Endometrium (tissue), 2 donors: ENCODE measurements around the gene KRT77.
"Not testable (repeated sequence)": the region's sequence is repeated elsewhere in the genome, so short reads cannot be mapped to it uniquely, and the experiment has no call there.

Source experiments
- FAIRE-seq: peaks from 2 replicates; lab custom pipeline; 2012; peaks lifted over from hg19 to GRCh38; lab: Jason Lieb, UNC
- donor health status: control.
- donor health status: control.

KRT77 gene

DNA sequence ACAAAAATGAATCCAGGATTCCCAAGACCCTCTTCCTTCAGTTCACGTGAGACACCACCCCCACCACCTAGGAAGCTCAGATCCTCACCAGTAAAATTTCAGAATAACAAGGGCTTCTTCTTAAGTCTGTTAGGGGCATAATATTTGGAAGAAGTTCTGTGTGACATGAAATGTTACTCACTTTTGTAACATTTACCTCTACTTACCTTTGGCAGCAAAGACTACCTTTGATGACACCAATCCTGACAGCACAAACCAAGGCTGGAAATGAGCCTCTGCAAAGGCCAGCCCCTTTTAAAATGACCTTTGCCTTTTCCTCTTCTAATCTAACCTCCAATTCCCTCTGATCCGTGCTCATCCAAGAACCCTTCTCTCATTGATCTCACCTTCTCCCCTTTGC is 19.4 kb upstream of the KRT77 start:
- no peak for FAIRE-seq

DNA sequence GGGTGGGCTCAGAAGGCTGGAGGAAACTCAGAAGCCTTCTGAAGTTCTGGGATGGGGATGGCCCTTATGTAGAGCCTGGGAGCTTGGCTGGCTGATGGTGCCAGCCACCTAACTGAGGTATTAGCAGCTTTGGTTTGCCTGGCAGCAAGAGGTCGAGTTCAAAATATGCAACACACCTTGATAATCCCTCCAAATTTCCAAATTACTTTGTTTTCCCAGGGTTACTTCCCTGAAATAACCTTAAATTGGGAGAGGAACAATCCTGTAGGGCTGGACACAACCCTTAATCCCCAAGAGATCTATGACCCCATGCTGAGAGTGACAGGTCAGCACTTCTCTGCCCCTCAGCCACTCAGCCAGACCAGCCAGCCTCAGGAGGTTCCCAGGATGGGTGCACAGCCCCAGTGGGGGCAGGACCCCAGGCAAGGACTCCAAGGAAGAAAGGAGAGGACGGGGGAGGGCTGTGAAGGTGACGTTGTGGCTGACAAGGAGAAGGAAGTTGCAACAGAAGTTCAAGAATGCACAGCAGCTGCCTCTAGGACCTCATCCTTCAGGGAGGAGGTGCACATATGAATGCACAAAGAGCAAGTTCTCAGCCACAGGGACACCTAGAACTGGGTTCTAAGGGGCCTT is 18.6 kb upstream of the KRT77 start:
- no peak for FAIRE-seq

DNA sequence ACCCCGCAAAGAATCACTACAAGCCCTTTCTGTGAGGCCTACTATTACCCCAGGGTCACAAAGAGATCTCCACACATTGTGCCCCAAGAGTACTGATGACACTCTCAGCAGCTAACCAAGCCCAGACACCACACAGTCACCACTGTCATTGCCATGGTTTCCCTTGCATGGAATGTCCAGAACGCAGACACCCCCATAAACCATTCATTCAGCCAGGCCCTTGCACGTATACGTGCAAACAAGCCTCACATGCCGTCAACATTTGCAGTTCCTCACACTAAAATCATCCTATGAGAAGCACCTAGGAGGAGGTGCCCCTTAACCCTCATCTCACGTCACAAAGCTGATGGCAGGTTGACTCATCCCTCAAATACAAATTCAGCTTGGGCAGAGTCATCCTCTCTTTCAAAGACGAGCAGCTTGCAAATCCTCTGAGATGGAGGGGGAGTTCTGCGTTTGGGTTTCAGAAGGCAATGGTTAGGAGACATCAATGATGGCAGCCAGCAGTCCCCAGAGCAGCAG is 17.1 kb upstream of the KRT77 start:
- FAIRE-seq = no peak

DNA sequence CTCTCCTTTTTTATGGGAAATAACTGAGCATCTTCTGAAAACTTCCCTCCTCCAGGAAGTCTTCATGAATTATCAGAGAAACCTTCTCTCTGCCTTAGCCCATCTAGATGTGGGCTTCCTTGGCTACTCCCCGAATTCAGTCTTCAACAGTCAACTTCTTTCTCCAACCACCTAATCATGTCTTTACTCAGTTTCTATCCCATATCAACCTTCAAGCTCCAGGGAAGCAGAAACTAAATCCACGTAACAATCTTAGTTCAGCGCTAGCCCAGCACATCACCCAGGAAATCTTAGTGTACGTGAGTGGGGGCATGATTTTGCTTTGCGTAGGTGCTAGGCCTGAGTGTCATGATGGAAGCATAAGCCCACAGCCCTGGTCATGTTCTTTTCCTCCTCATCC is 12.7 kb upstream of the KRT77 start:
- FAIRE-seq = no peak

DNA sequence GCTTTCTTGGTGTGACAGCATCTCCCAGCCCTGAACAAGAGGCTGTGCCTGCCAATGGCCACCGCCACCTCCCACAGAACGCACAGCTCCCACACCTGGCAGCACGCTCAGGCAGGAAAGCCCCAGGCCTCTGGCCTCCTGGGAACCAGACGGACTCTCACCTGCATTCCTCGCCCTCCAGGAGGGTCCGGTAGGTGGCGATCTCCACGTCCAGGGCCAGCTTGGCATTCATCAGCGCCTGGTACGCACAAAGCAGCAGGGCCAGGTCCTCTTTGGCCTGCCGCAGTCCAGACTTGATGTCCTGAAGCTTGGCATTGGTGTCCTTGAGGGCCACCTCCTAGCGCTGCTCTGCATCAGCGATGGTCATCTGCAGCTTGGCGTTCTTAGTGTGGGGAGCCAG is 12.1 kb upstream of the KRT77 start:
- FAIRE-seq = no peak

DNA sequence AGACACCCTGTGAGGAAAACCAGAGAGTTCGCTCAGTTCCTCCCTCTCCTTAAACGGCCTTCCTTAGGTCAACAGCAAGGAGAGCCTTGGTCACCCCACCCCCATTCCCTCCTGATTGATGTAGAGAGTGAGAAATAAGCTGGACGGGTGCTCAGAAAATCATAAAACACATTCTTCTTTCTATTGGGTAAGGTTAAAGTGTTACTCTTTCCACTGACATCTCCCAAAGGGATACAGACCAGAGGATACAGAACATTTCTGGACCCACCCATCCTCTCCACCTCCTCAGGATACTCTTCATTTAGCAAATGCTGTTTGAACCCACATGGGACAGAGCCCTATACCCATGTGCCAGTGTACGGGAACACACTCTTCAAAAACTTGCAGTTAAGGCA is 11.6 kb upstream of the KRT77 start:
- no peak for FAIRE-seq

DNA sequence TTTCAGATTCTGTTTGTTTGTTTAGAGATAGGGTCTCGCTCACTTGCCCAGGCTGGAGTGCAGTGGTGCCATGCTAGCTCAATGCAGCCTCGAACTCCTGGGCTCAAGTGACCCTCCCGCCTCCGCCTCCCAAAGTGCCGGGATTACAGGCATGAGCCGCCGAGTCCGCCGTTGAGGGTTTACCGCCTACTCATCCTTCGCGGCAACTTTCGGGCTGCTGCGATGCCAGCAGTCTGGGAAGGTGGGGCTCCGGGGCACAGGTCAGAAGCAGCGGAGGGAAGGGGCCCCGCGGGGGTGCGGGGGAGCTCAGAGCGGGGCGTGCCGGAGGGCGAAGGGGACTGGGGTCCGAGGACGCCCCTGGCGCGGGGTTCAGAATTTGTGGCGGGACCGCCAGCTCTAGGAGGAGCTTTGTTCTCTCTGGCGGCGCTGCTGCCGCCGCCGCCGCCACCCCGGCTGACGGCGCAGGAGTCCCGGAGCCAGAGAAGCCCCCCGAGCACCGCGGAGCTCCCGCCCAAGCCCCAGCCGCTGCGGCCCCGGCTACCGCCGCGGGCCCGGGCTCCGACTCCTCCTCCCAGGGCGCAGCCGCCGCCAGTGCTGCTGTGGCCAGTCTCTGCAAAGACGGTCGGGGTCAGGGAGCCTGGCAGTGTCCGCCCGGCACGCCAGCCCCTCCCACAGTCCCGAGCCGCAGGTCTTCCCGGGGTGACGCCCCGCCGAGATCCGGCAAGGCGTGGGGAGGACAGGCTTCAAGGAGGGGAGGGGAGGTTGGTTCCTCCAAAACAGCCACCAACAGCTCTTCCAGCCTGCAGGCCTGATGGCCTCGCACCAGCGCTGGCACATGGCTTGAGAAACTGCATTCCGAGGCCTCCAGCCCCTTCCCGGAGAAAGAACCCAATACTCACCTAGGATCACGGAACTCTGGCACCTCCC is 10.9 kb upstream of the KRT77 start:
- FAIRE-seq = no peak

DNA sequence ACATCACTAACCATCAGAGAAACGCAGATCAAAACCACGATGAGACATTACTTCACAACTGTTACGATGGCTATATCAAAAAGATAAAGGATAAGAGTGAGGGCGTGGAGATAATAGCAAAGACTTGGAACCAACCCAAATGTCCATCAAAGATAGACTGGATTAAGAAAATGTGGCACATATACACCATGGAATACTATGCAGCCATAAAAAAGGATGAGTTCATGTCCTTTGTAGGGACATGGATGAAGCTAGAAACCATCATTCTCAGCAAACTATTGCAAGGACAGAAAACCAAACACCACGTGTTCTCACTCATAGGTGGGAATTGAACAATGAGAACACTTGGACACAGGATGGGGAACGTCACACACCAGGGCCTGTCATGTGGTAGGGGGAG is 8.8 kb upstream of the KRT77 start:
- not testable (repeated sequence) for FAIRE-seq

DNA sequence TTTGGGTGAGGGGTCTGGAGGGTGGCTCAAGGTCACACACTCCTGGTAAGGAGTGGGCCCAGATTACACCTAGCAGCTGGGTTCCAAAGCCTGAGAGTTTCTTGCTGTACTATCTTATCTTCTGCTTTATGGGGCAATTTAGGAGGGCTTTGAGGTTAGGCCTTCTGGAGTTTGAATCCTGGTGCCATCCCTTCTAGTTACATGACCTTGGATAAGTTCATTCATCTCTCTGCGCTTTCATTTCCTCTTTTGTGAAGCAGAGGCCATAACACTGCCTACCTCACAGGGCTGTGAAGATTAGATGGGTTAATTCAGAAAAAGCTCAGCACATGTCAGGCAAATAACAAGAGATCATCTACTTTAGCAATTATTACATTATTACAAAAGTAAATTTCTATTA is 7.4 kb upstream of the KRT77 start:
- FAIRE-seq = no peak

DNA sequence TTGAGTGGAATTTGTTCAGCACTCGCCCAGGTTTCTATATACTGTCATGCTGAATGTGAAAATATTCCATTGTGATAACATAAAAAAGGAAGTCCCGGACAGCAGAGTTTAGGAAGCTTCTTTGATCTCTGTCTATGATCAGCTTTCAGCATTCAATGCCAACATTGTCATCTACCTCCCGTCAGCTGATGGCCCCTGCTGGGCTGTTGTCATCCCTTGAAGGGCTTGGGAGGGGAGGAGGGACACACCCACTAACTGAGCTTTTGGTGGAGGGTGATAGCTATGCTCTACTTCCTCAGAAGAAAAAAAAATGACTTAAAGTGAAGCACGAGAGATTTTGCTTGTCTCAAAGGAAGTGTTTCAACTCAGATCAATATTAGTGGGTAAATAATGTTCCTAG is 4.7 kb upstream of the KRT77 start:
- no peak for FAIRE-seq

DNA sequence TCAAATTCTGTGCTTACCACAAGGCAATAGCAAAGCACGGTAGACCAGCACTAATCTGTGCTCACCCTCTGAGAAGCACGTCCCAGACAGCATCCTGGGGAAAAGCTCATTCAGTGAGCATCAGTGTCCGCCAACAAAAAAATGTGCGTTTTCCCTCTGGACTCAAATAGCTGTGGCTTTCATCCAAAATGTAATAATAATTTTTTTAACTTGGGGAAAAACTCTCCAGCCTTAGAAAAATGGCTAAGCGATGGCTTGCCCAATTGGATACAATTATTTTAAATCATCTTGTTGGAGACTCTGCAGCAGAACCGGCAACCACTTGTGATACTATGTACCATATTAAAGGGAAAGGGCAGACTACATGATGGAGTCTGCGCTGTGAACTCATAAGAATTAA is 1.1 kb upstream of the KRT77 start:
- FAIRE-seq = no peak

DNA sequence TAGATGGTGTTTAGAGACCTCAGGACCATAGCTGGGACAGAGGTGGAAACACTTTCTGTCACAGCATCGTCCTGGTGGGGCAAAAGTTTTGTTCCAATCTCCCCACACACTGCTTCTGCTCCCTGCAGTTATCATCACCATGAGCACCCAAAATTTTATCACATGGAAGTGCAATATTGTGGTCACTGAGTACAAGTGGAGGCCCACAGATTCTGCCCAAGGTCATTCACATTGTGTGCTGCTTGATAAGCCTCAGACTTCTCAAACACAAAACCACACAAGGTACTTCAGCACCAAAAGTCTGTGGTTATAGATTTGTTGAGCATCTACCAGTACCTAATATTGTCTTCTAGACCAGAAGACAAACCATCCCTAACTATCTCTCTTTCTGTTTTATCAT is 554 bp upstream of the KRT77 start:
- no peak for FAIRE-seq

DNA sequence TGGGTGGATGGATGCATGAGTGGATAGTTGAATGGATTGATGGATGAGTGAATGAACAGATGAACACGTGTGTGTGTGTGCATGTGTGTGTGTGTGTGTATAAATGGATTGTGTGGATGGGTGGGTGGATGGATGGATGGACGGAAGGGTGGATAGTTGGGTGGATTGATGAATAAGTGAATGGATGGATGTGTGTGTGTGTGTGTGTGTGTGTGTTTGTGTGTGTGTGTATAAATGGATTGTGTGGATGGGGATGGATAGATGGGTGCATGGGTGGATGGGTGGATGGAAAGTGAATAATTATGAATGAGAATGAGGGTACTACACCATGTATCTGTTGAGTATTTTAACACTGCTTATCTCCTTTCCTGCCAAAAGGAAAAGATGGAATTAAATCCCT is 986 bp downstream of the KRT77 start:
- FAIRE-seq = no peak

DNA sequence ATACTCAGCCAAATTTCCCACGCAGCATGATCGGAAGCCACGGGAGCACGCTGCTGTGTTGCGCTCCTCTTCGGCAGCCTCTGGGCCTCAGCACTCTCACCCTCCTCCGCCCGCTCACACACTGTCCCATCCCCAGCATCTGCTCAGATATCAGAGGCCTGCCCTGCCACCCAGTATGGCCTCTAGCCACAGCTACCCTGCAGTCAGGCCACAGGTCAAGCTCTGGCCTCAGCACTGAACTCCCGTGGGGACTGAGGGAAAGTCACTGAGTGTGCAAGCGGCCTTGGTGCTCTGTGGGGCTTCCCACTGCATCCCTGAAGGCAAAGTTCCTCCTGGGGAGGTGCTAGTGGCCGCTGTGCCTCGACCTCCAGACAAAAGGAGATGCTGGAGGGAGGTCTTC is 2.0 kb downstream of the KRT77 start:
- no peak for FAIRE-seq

DNA sequence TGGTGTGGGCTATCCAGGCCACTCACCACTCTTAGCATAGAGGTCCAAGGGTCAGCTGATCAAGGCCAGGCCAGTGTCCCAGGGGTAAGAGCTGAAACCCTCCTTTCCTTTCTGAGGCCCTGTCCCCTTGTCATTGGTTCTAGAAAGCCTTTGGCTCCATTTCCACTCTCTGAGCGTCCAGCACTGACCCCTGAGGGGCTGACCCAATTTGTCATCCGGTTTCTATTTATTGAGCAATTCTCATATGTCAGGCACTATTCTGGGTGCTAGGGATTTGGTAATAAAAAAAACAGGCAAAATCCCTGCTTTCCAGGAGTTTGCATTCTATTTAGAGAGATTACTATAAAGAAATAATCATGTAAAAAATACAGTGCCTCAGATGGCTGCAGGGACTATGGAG is 3.4 kb downstream of the KRT77 start:
- no peak for FAIRE-seq

DNA sequence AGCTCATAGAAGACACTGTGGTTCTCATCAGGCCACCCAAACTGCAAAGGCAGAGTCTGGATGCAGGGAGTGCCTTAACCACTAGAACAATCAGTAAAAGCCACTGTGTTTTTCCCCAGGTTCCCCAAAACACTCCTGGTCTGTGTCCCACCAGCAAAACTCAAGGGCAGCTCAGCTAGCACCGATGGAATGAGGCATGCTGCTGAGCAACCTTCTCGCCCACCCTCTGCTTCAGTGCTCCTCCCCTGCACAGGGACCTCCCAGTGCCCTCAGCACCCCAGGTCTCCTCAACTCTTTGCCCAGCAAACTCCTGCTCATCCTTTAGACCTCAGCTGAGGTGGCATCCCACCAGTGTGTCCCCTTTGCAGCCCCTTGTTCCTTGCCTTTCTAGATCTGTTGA is 4.0 kb downstream of the KRT77 start:
- FAIRE-seq = no peak

DNA sequence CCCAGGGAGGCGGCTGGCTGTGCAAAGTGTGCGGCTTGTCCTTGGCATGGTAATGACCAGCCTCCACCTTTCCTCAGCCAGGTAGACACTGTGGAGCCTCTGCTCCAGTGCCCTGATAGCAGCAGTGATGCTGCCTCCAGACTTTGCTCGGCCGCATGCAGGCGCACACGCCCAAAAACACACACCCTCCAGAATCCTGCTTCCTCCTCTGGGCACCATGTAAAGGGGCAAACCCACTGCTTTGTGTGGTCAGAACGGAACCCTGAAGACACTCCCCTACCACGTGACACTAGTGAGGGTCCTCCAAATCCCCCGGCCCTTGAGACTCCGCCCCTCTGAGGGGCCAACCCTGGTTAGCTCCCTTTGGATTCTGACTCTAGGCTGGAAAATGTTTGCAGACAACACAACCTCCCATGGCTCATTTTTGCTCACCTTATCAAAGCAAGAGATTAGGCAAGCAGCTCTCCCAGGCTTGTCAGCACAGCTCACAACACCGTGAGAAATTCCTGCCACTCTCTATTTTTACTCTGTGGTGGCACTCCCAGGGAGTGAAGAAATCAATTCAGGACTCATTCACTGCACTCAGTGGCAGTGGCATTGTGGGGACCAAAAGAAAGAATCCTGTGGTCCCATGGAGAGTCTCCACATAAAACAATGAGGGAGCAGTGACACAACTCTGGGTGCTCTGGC is 4.5 kb downstream of the KRT77 start:
- no peak for FAIRE-seq

DNA sequence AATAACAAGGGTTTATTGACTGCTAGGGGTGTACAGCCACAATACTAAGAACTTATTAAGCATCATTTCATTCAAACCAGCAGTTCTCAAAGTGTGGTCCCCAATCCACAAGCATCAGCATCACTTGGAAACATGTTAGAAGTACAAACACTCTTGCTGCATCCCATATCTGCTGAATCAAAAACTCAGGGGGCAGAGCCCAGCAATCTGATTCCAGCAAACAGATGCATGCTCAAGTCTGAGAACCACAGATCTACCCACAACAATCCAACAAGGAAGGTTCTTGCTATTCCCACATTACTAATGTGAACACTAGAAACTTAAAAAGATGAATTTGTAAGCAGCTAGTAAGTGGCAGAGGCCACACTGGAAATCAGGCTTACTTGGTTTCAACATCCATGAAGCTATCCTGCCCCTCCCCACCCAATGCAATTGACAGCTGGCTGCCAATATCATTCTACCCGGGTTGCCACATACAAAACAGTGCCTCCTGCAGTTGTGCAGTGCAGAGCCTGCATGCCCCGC is 6.2 kb downstream of the KRT77 start:
- no peak for FAIRE-seq

DNA sequence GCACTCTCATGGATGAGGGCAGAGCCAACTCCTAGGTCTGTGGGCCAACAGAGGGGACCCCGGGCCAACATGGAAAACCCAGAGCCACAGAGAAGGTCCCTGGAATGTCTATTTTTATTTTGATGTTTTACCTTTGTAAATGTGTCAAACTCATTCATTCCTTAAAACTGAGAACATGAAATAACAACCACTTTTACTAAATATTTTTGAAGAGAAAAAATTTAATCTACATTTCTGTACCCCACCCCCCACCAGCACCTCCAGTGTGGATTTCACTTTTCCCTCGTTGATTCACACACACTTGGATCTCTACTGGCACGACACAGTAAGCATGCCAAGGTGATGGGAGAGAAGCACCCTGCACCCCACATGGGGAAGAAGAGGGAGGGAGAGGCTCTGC is 6.7 kb downstream of the KRT77 start:
- no peak for FAIRE-seq

DNA sequence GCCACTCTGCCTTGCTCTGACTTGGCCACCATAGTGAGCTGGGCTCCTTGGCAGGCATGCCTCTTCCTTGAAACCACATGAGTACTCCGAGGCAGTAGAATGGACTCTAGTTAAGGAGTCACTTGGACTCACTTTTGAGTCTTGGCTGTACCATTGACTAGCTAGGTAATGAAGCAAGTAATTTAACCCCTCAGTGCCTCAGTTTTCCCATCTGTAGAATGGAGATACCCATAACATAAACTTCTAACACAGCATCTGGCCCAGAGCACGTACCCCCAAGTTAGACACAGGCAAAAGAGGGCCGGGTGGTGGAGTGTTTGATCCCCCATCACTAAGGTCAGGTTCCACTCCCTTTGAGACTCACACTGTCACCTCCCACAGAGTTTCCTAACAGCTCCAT is 8.3 kb downstream of the KRT77 start:
- FAIRE-seq = no peak

DNA sequence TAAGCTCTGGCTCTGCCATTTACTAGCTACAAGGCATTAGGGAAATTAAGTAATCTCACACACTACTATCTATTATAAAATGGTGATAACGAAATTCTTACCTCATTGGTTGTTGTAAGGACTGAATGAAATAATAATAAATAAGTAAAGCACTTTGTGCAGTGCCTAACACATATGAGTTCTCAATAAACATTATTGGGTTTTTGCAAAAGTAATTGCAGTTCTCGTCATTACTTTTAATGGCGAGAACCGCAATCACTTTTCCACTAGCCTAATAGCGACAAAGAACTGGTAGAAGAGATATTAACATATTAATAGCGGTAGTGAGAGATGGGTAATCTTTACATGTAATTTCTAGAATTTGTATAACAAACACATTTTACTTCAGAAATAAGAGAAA is 9.2 kb downstream of the KRT77 start:
- no peak for FAIRE-seq

DNA sequence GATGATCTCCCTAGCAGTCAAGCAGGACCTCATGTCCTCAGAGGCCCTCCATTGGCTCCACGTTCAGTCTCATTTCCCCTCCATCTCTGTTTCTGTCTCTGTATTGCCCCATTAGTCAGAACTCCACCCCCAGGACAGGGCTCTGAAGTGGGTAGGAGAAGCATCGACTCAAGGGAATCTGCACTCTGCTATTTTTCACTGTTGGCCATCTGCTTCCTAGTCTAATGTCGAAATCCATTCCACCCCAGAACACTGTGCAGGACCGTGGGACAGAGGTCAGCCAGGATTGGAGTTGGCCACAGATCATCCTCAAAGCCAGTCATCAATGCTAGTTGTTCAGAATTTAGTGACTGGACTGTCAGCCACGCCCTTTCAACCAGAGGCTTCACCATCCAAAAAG is 10.1 kb downstream of the KRT77 start:
- FAIRE-seq = no peak

DNA sequence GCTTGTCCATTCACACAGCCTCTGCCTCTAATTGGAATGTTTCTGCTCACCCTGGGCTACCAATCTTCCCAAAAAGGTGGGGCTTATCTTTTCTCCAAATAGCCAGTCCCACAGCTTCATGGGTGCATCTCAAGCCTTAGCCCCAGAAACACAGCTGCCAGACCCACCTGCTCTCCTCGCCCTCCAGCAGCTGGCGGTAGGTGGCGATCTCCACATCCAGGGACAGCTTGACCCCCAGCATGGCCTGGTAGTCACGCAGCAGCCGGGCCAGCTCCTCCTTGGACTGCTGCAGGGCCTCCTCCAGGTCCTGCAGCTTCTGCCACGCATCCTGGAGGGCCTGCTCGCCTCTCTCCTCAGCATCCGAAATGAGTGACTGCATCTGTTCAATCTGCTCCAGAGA is 11.1 kb downstream of the KRT77 start:
- no peak for FAIRE-seq
